Liver (tissue), 9 donors: Measurements from ENCODE around the gene THEMIS2. TPM values are rescaled to one million over a fixed set of nuclear protein-coding genes. Genes with fewer than 3 reads are reported as not detected.

Source experiments
- DNase-seq: peaks from one replicate; pipeline ENCODE4 v3.0.0-alpha.2; 2017; ENCODE audit warnings: low spot score
- H3K27ac ChIP-seq, 2 donors: one replicate each; pipeline ENCODE4 v1.7.0; 2013; ENCODE audit warnings: inconsistent platforms in 2 of 2, low read length in 2 of 2, control low read depth in 1 of 2, low read depth in 1 of 2, mild to moderate bottlenecking in 1 of 2
- H3K27me3 ChIP-seq, 4 donors: one replicate each; pipeline versions ENCODE4 v1.6.1 to v1.7.0; 2013; ENCODE audit warnings: low read length in 3 of 4, inconsistent platforms in 1 of 4, mild to moderate bottlenecking in 1 of 4, moderate library complexity in 1 of 4; ENCODE audit not compliant: control insufficient read depth in 4 of 4, insufficient read depth in 4 of 4
- H3K36me3 ChIP-seq, 4 donors: one replicate each; pipeline versions ENCODE4 v1.6.1 to v1.7.0; 2013; ENCODE audit warnings: low read length in 3 of 4, mild to moderate bottlenecking in 3 of 4, low read depth in 1 of 4, moderate library complexity in 1 of 4; ENCODE audit not compliant: control insufficient read depth in 4 of 4, insufficient read depth in 3 of 4
- H3K4me1 ChIP-seq, 4 donors: one replicate each; pipeline versions ENCODE4 v1.6.1 to v1.7.0; 2013; ENCODE audit warnings: low read length in 3 of 4, mild to moderate bottlenecking in 3 of 4, moderate library complexity in 1 of 4; ENCODE audit not compliant: control insufficient read depth in 4 of 4, insufficient read depth in 4 of 4
- H3K4me3 ChIP-seq, 3 donors: one replicate each; pipeline versions ENCODE4 v1.6.1 to v1.7.0; 2013; ENCODE audit warnings: low read length in 3 of 3, control low read depth in 1 of 3, low read depth in 1 of 3, mild to moderate bottlenecking in 1 of 3
- H3K9ac ChIP-seq, 2 donors: one replicate each; pipeline ENCODE4 v1.7.0; 2013; ENCODE audit warnings: low read length in 2 of 2, mild to moderate bottlenecking in 2 of 2, moderate library complexity in 2 of 2, control low read depth in 1 of 2, low read depth in 1 of 2
- H3K9me3 ChIP-seq, 4 donors: one replicate each; pipeline versions ENCODE4 v1.6.1 to v1.7.0; 2013; ENCODE audit warnings: low read length in 3 of 4; ENCODE audit not compliant: control insufficient read depth in 4 of 4
- CTCF ChIP-seq: fragments of 150-350 bp; IDR thresholded peaks from 2 replicates; pipeline ENCODE4 v1.5.1; 2017; ENCODE audit warnings: improper control_type of control experiment, low read depth, low read length; ENCODE audit not compliant: missing input control
- EGR1 ChIP-seq, 2 donors: IDR thresholded peaks; 2 replicates each; pipeline ENCODE4 v1.6.1; 2016 to 2018; ENCODE audit warnings: antibody characterized with exemption in 2 of 2, low read depth in 2 of 2
- FOXA1 ChIP-seq: IDR thresholded peaks from 2 replicates; pipeline ENCODE4 v1.6.1; 2016; ENCODE audit warnings: antibody characterized with exemption
- FOXA2 ChIP-seq: IDR thresholded peaks from 2 replicates; pipeline ENCODE4 v1.6.1; 2016; ENCODE audit warnings: antibody characterized with exemption
- GABPA ChIP-seq, 2 donors: IDR thresholded peaks in 1 of 2; conservative IDR thresholded peaks in 1 of 2; 2 replicates each; pipeline ENCODE4 v1.6.1; 2016; ENCODE audit warnings: antibody characterized with exemption in 2 of 2, mild to moderate bottlenecking in 1 of 2, moderate library complexity in 1 of 2
- HNF4A ChIP-seq, 2 donors: conservative IDR thresholded peaks; 2 replicates each; pipeline ENCODE4 v1.6.1; 2016; ENCODE audit warnings: antibody characterized with exemption in 2 of 2, mild to moderate bottlenecking in 2 of 2
- HNF4G ChIP-seq: IDR thresholded peaks from 2 replicates; pipeline ENCODE4 v1.6.1; 2016; ENCODE audit warnings: antibody characterized with exemption
- JUND ChIP-seq, 2 donors: IDR thresholded peaks; 2 replicates each; pipeline ENCODE4 v1.6.1; 2016; ENCODE audit warnings: antibody characterized with exemption in 2 of 2
- MAX ChIP-seq: IDR thresholded peaks from 2 replicates; pipeline ENCODE4 v1.6.1; 2016; ENCODE audit warnings: antibody characterized with exemption
- SP1 ChIP-seq: IDR thresholded peaks from 2 replicates; pipeline ENCODE4 v1.6.1; 2018; ENCODE audit warnings: antibody characterized with exemption, mild to moderate bottlenecking
- TAF1 ChIP-seq: conservative IDR thresholded peaks from 2 replicates; pipeline ENCODE4 v1.6.1; 2016; ENCODE audit warnings: antibody characterized with exemption, mild to moderate bottlenecking
- YY1 ChIP-seq: IDR thresholded peaks from 2 replicates; pipeline ENCODE4 v1.6.1; 2016; ENCODE audit warnings: antibody characterized with exemption, mild to moderate bottlenecking
- ZBTB33 ChIP-seq: IDR thresholded peaks from 2 replicates; pipeline ENCODE4 v1.6.1; 2016; ENCODE audit warnings: antibody characterized with exemption
- WGBS: extraction: QIAGEN DNeasy Blood & Tissue Kit; methylation state at CpG from one replicate; pipeline ENCODE4 v1.1.7; 2013; 5-methylcytosine and 5-hydroxymethylcytosine counted together
- polyA plus RNA-seq, 2 donors: library from polyadenylated mRNA; stranded (reverse) in 1 of 2; unstranded in 1 of 2; fragments of 200-250 nt in 1 of 2; fragments of >200 nt in 1 of 2; fragmentation: Nextera tagmentation in 1 of 2; extraction: Ambion mirVana in 1 of 2; gene quantifications; one replicate each; pipeline versions ENCODE4 v1.2.1 to v1.2.3, GENCODE V29; 2013 to 2015
- total RNA-seq, 2 donors: library from RNA; depleted of rRNA; stranded (reverse); fragments of >200 nt; gene quantifications; one replicate each; pipeline ENCODE4 v1.2.3, GENCODE V29; 2014
- donor health status: healthy.
- donor health status: healthy.
- donor health status: healthy.
- donor health status: healthy.
- donor health status: healthy.

The THEMIS2 gene
- total and polyA plus RNA-seq, 4 donors = 4.9 to 17.7 (median 10.7) TPM

GRCh38 chr1:27894521-27894920 lies 22.2 kb downstream of the THEMIS2 start:
- Histone ChIP-seq H3K9me3 (no peaks in the 10 kb centered on the region), H3K4me3 (no peak overlapping the region), H3K36me3 (peaks cover 6 to 56% (median 54%) of the 10 kb centered on the region in 4 donors), H3K27me3 (no peaks in the 10 kb centered on the region), H3K4me1 (peaks cover 0 to 8% (median 1%) of the 10 kb centered on the region in 4 donors), H3K9ac (no peak overlapping the region), H3K27ac (no peak overlapping the region)
- TF ChIP-seq MAX (no peak), TAF1 (no peak), YY1 (no peak), ZBTB33 (no peak), HNF4A (conservative IDR thresholded peaks at IDR 0.05) (no peak)
- no peak for DNase-seq
- WGBS = 86% methylated on average over 3 of the region's 3 CpGs

- 89% methylated on average over 2 of the region's 2 CpGs for WGBS
Measured at GRCh38 chr1:27906759-27907158, 34.4 kb downstream of the THEMIS2 start.

More at GRCh38 chr1:27906759-27907158, 34.4 kb downstream of the THEMIS2 start:
- Histone ChIP-seq H3K36me3 (peaks cover 7 to 31% (median 18%) of the 10 kb centered on the region in 4 donors), H3K27ac (no peak overlapping the region), H3K4me3 (no peak overlapping the region), H3K27me3 (no peaks in the 10 kb centered on the region), H3K9me3 (no peaks in the 10 kb centered on the region), H3K9ac (no peak overlapping the region), H3K4me1 (peaks cover 0 to 8% (median 5%) of the 10 kb centered on the region in 4 donors)
- no peak for TF ChIP-seq YY1
- no peak for TF ChIP-seq HNF4A (conservative IDR thresholded peaks at IDR 0.05)
- no peak for TF ChIP-seq FOXA2
- TF ChIP-seq SP1 = no peak
- TF ChIP-seq ZBTB33 = no peak
- no peak for TF ChIP-seq EGR1 (IDR thresholded peaks at IDR 0.05; ENCODE audit: low read depth in 2 of 2)
- TF ChIP-seq CTCF = no peak
- no peak for TF ChIP-seq HNF4G
- TF ChIP-seq JUND (IDR thresholded peaks at IDR 0.05) = no peak
- TF ChIP-seq MAX = no peak
- no peak for TF ChIP-seq FOXA1
- TF ChIP-seq GABPA (IDR thresholded peaks at IDR 0.05 in 1 of 2, conservative IDR thresholded peaks at IDR 0.05 in 1 of 2) = no peak
- no peak for DNase-seq
